ENCODE measurements around the gene JAML. TPM values are rescaled to one million over a fixed set of nuclear protein-coding genes. Genes with fewer than 3 reads are reported as not detected.

The JAML gene
- polyA plus RNA-seq, 1 donor (not counting 4 experiments of a cell fraction or from before 2014, with no cell fraction given): 0.01 TPM

- TF ChIP-seq EZH2 (IDR thresholded peaks at IDR 0.05; ENCODE audit: low read length) (no peak), CTCF (optimal IDR thresholded peaks at IDR 0.05 in 1 of 3, IDR thresholded peaks at IDR 0.05 in 1 of 3, conservative IDR thresholded peaks at IDR 0.05 in 1 of 3; ENCODE audit: extremely low read depth in 1 of 3, insufficient read depth in 2 of 3, low read length in 3 of 3) (peak; percentile 18 to 42 (median 38))
- peak; percentile 89 for FAIRE-seq
- Histone ChIP-seq H3K79me2 (ENCODE audit: control insufficient read depth, insufficient read depth, low read length) (peaks cover 33% of the 10 kb centered on the region), H4K20me1 (ENCODE audit: control insufficient read depth, extremely low read depth, insufficient read depth, low read length) (no peaks in the 10 kb centered on the region), H3K27ac (ENCODE audit: control insufficient read depth, insufficient read depth, low read length) (peak within 1 kb of the TSS; percentile 96), H2AFZ (ENCODE audit: control insufficient read depth, low read length) (peak within 1 kb of the TSS; percentile 51), H3K4me1 (ENCODE audit: control insufficient read depth, extremely low read depth, insufficient read depth, low read length) (peaks cover 65% of the 10 kb centered on the region), H3K4me2 (ENCODE audit: control insufficient read depth, extremely low read depth, insufficient read depth, low read depth, low read length) (peak within 1 kb of the TSS; percentile 97), H3K4me3 (ENCODE audit: control insufficient read depth in 2 of 3, extremely low read depth in 1 of 3, insufficient read depth in 2 of 3, low read depth in 1 of 3, low read length in 3 of 3) (peak within 1 kb of the TSS; percentile 53 to 97 (median 96)), H3K9ac (ENCODE audit: control insufficient read depth, extremely low read depth, insufficient read depth, low read length) (peak within 1 kb of the TSS; percentile 93), H3K27me3 (ENCODE audit: control insufficient read depth, extremely low read depth, insufficient read depth, low read length) (no peaks in the 10 kb centered on the region), H3K36me3 (ENCODE audit: control insufficient read depth in 2 of 2, extremely low read depth in 1 of 2, insufficient read depth in 2 of 2, low read length in 2 of 2) (peaks cover 24 to 39% of the 10 kb centered on the region in 2 experiments), H3K9me3 (ENCODE audit: control insufficient read depth, low read depth, low read length) (no peaks in the 10 kb centered on the region), H3K9me1 (ENCODE audit: control insufficient read depth, extremely low read depth, insufficient read depth, low read length) (no peaks in the 10 kb centered on the region)
- dilution Hi-C loops (cut with MboI; ENCODE audit: extremely low pct_ligation_motif_present, low sequenced_read_pairs): no loop called here
- peak; percentile 85 for DNase-seq (ENCODE audit: low read depth, low spot score)
Observed at GRCh38 chr11:118263695-118264568, 39.1 kb upstream of the JAML start, which contains the start of gene MPZL2. MPZL2 (minus strand) TSS chr11:118264297; CDS start chr11:118264153, 144 bp downstream.

GRCh38 chr11:118263112-118263511 lies 38.3 kb upstream of the JAML start:
- TF ChIP-seq EZH2 (IDR thresholded peaks at IDR 0.05; ENCODE audit: low read length) (no peak), CTCF (optimal IDR thresholded peaks at IDR 0.05 in 1 of 3, IDR thresholded peaks at IDR 0.05 in 1 of 3, conservative IDR thresholded peaks at IDR 0.05 in 1 of 3; ENCODE audit: extremely low read depth in 1 of 3, insufficient read depth in 2 of 3, low read length in 3 of 3) (no peak)
- Histone ChIP-seq H3K4me3 (ENCODE audit: control insufficient read depth in 2 of 3, extremely low read depth in 1 of 3, insufficient read depth in 2 of 3, low read depth in 1 of 3, low read length in 3 of 3) (peak overlapping the region; percentile 53 to 97 (median 96)), H3K27ac (ENCODE audit: control insufficient read depth, insufficient read depth, low read length) (peak overlapping the region; percentile 96), H3K36me3 (ENCODE audit: control insufficient read depth in 2 of 2, extremely low read depth in 1 of 2, insufficient read depth in 2 of 2, low read length in 2 of 2) (peaks cover 27 to 44% of the 10 kb centered on the region in 2 experiments), H3K27me3 (ENCODE audit: control insufficient read depth, extremely low read depth, insufficient read depth, low read length) (no peaks in the 10 kb centered on the region), H3K79me2 (ENCODE audit: control insufficient read depth, insufficient read depth, low read length) (peaks cover 33% of the 10 kb centered on the region), H3K9me1 (ENCODE audit: control insufficient read depth, extremely low read depth, insufficient read depth, low read length) (no peaks in the 10 kb centered on the region), H3K9me3 (ENCODE audit: control insufficient read depth, low read depth, low read length) (no peaks in the 10 kb centered on the region), H3K4me2 (ENCODE audit: control insufficient read depth, extremely low read depth, insufficient read depth, low read depth, low read length) (peak overlapping the region; percentile 97), H4K20me1 (ENCODE audit: control insufficient read depth, extremely low read depth, insufficient read depth, low read length) (no peaks in the 10 kb centered on the region), H3K4me1 (ENCODE audit: control insufficient read depth, extremely low read depth, insufficient read depth, low read length) (peaks cover 62% of the 10 kb centered on the region), H2AFZ (ENCODE audit: control insufficient read depth, low read length) (no peak overlapping the region), H3K9ac (ENCODE audit: control insufficient read depth, extremely low read depth, insufficient read depth, low read length) (peak overlapping the region; percentile 93)
- no peak for DNase-seq (ENCODE audit: low read depth, low spot score)
- FAIRE-seq: no peak
- dilution Hi-C loops (cut with MboI; ENCODE audit: extremely low pct_ligation_motif_present, low sequenced_read_pairs): no loop called here
